Endothelial cell of umbilical vein (primary cell): ENCODE measurements around the gene CMTM7.

Source experiments
- EZH2 ChIP-seq: IDR thresholded peaks from 2 replicates; pipeline ENCODE4 v1.6.1; 2012; ENCODE audit warnings: borderline replicate concordance, low read depth, mild to moderate bottlenecking, moderate library complexity, low read length, inconsistent platforms; ENCODE audit not compliant: severe bottlenecking
- JUN ChIP-seq: IDR thresholded peaks from 2 replicates; pipeline ENCODE4 v1.6.1; 2011; ENCODE audit warnings: borderline replicate concordance, low read depth; ENCODE audit not compliant: insufficient read length, insufficient read depth

DNA sequence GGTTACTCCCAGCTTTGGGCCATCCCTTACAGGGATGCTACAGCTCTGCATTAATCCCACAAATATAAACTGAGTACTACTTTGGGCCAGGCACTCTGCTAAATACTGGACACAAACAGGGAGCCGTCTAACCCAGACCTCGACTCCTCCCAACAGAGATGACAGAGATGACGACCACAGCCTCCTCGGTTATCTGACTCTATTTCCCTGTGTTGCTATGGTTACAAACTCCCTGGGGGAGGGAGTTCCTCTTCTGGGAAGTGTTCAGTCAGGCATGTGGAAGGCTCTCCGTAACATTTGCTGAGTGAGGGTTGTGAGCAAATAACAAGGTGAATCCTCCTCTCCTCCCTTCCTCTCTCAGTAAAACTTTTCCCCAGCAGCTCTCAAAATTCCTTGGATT is 6.7 kb upstream of the CMTM7 start:
- TF ChIP-seq JUN (no peak), EZH2 (no peak)
